ENCODE results near the gene PIBF1.

DNA sequence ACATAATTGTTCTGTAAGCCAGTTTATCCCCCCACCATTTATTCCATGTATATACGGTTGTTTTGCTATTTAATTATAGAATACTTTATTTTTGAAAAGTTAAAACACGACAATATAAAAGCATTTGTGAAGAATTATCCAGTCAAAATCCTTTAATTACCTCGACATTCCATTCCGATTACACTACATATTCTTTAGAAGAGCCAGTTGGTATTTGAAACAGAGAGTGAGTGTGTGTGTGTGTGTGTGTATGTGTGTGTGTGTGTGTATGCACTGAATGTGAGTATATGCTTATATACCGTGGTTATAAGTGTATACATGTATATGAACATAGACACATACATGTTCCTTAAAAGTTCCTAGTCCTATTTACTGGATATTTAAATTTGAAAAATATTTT is 189.0 kb downstream of the PIBF1 start:
- TF ChIP-seq, protein P1, sequence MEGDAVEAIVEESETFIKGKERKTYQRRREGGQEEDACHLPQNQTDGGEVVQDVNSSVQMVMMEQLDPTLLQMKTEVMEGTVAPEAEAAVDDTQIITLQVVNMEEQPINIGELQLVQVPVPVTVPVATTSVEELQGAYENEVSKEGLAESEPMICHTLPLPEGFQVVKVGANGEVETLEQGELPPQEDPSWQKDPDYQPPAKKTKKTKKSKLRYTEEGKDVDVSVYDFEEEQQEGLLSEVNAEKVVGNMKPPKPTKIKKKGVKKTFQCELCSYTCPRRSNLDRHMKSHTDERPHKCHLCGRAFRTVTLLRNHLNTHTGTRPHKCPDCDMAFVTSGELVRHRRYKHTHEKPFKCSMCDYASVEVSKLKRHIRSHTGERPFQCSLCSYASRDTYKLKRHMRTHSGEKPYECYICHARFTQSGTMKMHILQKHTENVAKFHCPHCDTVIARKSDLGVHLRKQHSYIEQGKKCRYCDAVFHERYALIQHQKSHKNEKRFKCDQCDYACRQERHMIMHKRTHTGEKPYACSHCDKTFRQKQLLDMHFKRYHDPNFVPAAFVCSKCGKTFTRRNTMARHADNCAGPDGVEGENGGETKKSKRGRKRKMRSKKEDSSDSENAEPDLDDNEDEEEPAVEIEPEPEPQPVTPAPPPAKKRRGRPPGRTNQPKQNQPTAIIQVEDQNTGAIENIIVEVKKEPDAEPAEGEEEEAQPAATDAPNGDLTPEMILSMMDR (IDR thresholded peaks at IDR 0.05; ENCODE audit: borderline replicate concordance, extremely low read depth, low read length, poor library complexity, severe bottlenecking): no peak
- no peak for TF ChIP-seq EZH2 (IDR thresholded peaks at IDR 0.05; ENCODE audit: borderline replicate concordance, low read depth, low read length, severe bottlenecking)

Measured in DND-41 (cell line).